ENCODE results near the gene SALL2.

SALL2 gene

DNA sequence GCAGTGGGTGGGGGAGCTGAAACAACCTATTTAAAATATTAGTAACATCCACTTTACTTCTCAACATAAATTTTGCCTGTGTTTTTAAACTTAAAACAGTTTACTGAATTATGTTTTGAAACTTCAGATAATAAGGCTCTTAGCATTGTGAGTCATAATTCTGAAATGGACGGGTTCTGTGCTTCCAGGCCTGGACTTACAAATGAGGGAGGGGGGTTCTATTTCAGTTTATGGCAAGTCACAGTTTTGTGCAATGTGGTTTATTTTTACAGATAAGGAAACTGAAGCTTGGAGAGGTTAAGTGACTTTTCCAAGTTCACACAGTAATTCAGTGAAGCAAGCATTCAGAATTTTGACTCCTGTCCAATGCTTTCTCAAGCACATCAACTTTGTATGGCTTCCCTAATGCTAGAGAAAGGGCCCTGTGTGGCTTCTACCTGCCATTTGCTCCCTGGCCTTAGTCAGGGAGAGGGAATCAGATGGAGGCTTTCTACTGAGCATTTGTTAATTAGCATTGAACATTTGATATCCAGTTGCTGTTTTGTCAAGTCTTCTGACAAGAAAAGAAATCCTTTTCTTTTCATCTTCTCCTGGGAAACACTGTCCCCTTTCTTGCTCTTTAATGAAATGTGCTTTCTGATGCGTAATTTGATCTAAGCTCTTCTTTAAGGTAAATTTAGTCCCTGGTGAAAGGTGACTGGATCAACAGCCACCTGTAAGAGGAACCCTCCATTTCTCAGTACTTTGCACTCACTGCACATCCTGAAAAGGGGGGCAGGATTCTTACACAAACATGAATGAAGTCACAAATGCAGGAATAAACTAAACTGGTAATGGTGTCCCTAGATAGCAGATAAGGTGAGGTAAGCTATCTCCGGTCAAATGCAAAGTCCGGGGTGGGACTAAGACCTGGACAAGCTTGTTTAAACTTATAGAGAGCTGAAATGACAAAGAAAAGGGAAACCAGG, 2.5 kb upstream of the SALL2 start:
- no peak for DNase-seq (ENCODE audit: low spot score)

DNA sequence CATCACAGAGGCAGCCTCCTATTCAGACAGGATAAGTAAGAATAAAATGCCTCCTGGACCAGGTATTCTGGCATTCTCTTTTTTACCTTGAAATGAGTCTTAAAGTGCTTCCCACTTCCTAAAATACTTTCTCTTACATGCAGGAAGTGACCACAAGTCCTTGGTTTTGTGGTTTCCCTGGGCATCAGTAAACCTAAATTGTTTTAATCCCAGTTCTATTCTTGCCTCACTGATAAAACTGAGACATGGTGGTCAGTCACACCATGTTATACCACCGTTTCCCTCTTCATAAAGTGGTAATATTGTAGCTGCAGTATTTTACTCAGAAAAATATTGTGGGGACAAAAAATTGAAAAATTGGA, 1.2 kb upstream of the SALL2 start:
- DNase-seq (ENCODE audit: low spot score), result no peak

DNA sequence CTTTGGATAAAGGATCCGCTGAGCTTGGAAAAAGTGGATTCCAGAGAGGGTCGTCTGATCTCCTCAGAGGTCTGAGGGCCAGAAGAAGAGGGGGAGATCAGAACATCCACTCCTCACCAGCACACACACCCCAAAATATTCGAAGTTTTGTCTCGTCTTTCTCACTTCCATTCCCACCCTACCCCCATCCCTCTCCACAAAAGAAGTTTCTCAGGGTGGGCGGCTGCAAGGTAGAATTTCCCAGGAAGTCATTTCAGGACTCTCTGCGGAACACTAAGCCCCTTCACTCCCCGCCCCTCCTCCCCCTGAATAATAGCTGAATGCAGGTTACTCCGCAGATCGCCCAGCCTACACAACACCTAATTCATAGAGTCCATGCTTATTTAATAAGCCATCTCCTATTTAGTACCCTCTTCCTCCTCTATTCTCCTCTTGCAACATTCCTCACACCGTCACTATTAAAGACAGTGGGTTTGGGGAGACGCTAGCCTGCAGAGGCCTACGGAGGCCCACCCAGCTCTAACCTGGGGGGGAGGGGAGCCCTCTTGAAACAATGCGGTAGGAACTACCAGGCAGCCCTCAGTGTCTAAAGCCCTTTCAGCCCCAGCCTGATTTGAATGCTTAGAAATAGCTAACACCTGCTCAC, 649 bp upstream of the SALL2 start:
- DNase-seq (ENCODE audit: low spot score), result no peak

DNA sequence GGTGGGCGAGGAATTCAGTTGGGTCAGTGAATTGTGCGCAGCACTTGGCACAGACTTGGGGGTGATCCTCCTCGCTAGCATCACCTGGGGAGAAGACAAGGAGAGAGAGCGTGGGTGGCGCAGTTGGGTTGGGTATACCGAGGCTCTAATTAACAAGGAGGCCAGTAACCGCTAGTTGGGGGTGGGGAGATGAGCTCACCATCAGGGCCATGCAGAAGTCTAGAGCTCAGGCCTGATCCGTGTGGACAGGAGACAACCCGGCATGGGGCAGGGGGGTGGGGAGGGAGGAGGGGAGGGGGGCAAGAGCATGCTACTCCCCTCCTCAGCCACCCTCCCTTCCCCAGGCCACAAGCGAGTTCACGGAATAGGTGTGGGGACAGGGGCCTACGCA, 580 bp downstream of the SALL2 start:
- no peak for DNase-seq (ENCODE audit: low spot score)

DNA sequence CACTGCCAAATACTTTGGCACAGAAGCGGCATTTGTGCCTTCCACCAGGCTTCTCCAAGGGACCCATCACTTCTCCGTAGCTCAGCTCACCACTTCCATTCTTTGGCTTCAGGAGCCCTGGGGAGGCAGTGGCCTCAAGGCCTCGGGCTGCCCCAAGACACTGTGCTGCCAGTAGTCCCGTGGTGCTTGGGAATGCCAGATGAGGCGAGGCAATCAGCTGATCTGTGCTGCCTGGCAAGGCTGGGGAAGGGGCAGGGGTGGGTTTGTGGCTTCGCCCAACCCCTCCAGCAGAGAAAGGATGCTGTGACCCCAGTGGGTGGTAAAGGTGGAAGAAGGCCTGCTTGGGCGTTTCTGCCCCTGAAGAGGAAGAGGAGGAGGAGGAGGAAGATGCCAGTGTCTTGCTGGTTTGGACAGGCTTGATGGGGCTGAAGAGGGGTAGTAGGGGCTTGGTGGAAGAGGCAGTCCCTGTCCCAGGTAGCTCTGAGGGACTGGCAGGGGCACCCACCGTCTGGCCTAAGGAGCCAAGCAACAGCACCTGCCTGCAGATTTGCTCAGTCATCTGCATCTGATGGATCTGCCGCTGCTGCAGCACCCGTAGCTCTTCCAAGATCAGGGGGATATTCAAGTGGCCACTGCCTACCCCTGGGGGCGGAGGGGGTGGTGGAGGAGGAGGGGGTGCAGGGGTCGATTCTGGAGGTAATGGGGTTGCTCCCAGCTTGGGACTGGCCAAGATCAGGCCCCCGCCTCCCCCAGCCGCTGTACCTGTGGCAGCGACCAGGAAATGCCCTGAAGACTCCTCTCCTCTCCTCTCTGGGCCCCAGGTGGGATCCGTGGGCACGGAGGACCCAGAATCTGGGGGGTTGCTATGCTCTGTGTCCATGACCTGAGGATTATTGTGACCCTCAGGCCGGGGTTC, 1.3 kb downstream of the SALL2 start:
- no peak for DNase-seq (ENCODE audit: low spot score)

DNA sequence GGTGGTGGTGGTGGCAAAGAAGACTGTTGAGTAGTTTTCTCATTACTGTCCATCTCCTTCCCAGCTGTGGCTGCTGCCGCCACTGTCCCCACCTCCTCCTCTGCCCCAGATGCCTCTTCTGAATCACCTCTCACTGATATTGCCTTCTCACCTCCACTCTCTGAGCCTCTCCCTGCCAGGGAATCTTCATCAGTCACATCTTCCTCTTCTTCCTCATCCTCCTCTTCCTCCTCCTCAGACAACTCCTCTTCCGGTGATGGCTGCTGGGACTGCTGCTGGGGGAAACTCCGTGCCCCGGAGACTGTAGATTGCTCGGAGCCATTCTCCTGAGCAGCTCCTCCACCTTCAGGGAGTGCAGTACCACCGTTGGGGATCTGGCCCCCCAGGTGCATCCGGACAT, 2.9 kb downstream of the SALL2 start:
- DNase-seq (ENCODE audit: low spot score), result no peak

DNA sequence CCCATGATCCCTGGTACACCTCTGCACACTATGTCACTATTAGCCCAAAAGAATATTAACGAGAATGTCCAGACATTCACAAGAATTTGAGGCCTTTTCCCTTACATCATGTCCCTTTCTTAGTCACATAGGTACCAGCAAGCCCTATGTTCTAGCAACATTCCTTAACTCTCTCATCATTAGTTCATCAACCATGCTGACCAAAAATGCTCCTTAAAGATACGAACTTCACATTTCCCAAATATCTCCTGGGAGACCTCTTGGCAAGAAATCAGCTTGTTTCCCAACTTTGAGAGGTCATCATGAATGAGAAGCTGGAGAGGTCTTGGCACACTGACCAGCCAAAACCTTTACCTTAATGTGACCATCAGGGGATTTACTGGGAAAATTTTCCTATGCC, 4.6 kb downstream of the SALL2 start:
- DNase-seq (ENCODE audit: low spot score), result no peak

DNA sequence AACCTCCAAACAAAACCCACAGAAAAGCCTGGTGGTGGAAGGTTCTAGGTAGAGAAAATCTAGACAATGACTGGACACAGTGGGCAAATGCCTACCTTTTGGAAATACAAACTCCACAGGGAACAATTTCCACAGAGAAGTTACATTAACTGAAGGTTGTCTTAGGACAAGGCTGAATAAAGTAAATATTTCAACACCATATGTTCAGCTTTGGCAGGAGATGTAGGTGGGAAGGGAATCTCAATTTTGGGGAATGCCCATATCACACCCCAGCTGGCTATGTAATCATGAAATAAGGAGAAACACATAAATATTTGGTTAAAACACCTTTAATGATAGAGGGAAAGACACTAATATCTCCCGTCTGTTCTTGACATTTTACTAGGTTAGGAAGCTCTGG, 5.4 kb downstream of the SALL2 start:
- DNase-seq (ENCODE audit: low spot score), result no peak

DNA sequence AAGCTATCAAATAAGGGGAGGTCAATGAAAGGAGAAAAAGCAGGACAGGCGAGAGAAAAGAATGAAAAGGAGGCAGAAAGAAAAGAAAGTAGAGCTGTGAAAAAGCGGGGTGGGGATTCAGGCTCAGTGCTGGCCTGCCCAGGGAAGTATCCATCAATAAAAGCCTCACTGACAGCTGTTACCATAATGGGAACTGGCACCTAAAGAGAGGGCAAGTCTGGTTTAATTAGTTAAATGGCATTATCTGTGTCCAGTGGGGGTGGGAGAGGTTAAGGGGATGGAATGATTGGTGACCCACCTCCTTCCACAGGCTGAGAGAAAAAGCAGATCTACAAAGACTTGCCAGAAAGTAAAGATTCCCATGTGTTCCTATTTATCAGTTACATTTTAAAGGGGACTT, 7.4 kb downstream of the SALL2 start:
- no peak for DNase-seq (ENCODE audit: low spot score)

DNA sequence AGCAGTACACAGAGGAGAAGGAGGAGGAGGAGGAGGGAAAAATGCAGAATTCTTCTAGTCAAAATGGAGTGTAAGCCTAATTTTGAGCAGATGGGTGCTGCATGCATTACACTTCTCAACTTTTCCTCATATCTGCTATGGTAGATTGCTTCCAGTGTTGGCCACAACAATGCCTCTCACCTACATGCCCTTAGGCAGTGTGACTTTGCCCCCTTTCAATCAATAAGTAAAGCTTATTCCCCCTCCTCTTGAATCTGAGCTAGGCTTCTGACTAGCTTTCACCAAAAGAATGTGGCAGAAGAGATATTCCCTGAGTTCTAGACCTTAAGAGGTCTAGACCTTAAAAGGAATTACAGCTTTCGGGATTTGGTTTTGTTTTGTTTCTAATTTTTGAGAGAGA, 11.8 kb downstream of the SALL2 start:
- DNase-seq (ENCODE audit: low spot score), result no peak

DNA sequence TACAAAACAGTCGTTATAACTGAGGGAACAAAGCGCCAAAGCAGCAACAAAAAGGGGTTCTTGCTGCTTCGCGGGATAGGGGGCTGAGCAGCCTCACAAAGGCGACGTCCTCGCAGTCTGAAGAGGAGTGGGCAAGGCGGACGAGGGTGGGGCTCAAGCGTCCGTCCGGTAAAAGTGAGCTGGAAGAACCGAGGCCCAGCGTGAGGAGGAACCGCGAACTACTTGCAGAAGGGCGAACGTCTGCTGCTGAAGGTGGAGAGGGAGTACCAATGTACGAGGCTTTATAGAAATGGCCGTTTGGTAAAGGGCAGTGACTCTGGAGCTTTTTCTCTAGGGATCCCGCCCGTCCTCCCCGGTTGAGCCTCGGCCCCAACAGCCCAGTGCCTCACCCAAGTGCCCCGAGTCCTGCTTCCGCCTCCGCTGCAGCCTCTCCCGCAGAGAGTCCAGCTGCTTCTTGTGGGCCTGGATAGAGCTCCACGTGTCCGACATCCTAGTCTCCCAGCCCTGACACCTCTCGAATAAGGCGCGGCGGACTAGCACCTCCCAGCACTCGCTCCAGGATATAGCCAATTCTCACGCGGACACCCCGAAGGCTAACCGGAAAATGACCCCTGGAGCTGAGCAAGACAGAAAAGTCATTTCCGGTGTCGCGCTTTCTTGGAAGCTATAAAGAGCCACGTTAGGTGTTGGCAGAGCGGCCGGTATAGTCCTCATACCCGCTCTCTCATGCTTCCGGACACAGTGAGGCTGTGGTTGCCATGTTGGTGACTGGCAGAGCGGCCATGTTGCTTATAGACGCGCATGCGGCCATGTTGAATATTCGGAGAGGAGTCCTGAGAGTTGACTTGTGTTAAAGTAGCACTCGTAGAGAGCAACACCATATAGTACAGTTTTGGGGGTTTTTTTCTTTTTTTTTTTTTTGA, 15.2 kb downstream of the SALL2 start, which contains the start of gene METTL3:
Gene METTL3, minus strand, starts transcription at position 606 of the 923 bp plus-strand sequence. Its CDS starts 117 bp downstream, at position 489.
- peak; percentile 99 for DNase-seq (ENCODE audit: low spot score)

DNA sequence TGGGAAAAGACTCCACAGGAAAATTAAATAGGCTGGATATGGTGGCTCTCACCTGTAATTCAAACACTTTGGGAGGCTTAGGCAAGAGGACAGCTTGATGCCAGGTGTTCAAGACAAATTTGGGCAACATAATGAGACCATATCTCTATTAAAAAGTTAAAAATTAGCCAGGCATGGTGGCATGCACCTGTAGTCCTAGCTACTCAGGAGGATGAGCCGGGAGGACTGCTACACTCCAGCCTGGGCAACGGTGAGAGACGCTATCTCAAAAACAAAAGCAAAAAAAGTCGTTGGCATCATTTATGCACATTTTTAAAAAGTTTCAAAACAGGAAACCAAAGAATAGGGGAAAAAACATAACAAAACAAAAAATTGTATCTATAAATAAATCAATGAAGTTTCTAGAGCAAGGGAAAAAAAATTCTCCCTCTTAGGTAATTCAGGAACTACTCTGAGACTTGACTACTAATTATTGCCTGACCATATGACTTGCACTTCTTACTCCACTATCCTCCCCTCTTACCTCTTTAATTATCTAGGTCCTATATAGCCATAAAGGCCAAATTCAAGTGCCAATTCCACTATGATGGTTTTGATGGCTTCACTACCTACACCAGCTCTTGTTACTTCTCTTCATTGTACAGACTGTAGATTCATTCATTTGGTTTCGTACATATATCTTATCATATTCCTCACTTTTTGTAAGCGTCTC, 16.6 kb downstream of the SALL2 start:
- DNase-seq (ENCODE audit: low spot score), result no peak

DNA sequence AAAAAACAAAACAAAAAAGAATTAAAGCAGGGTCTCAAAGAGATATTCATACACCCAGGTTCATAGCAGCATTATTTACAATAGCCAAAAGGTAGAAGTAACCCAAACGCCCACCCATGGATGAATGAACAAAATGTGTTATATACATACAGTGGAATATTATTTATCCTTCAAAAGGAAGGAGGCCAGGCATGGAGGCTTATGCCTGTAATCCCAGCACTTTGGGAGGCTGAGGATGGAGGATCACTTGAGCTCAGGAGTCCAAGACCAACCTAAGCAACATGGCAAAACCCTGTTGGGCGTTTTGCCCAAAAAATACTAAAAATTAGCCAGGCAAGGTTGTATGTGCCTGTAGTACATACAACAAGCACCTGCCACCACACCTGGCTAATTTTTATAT, 19.6 kb downstream of the SALL2 start:
- no peak for DNase-seq (ENCODE audit: low spot score)

DNA sequence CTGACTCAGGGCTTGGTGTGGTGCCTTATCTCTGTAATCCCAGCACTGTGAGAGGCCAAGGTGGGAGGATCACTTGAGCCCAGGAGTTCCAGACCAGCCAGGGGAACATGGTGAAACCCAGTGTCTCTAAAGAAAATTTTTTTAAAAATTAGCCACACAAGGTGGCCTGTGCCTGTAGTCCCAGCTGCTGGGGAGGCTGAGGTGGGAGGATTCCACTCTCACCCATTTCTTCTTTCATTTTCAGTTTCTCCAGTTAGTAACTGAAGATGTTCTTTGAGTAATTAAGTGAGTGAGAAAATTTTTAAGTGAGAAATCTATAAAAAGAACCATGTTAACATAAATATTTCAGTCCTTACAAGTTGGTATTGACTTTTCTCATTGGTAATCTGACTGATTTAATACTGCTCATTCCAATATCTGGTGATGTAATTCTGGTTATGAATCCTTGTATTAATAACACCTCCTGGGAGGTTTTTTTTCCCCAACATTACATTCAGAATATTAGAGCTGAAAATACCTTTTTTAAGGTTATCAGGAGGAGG, 21.1 kb downstream of the SALL2 start:
- no peak for DNase-seq (ENCODE audit: low spot score)

DNA sequence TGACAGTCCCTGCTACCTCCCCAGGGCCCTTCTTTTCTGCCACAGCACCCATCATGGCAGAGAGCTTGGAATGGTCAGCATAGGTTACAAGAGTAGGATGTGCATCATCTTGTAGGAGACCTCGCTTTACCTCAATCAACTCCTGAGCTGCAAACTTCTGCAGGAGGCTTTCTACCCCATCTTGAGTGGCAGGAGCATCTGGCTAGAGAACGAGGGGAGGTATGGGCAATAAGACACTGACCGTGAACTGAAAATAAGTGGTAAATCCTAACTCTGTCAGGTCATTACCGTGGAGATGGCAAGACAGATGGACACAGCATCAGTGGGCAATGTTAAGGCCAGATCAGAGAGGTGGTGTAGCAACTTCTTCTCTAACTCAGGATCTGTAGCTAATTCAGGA, 22.8 kb downstream of the SALL2 start:
- DNase-seq (ENCODE audit: low spot score), result no peak

DNA sequence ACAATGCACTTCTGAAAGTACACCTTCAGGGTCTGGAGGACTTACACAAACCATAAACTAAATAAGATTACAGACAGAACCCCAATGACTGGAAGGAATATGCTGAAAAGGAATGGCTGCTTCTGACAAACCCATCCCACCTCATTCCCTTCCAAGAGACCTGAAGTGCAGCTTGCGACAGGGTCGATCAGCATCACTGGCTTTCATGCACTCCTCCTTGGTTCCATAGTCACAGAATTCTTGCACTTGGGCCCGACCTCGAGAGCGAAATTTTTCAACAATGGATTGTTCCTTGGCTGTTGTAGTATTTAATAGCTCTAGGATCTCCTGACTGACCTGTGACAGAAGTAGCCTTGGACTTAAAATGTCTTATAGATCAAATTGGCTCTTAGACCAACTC, 24.6 kb downstream of the SALL2 start:
- DNase-seq (ENCODE audit: low spot score), result no peak

DNA sequence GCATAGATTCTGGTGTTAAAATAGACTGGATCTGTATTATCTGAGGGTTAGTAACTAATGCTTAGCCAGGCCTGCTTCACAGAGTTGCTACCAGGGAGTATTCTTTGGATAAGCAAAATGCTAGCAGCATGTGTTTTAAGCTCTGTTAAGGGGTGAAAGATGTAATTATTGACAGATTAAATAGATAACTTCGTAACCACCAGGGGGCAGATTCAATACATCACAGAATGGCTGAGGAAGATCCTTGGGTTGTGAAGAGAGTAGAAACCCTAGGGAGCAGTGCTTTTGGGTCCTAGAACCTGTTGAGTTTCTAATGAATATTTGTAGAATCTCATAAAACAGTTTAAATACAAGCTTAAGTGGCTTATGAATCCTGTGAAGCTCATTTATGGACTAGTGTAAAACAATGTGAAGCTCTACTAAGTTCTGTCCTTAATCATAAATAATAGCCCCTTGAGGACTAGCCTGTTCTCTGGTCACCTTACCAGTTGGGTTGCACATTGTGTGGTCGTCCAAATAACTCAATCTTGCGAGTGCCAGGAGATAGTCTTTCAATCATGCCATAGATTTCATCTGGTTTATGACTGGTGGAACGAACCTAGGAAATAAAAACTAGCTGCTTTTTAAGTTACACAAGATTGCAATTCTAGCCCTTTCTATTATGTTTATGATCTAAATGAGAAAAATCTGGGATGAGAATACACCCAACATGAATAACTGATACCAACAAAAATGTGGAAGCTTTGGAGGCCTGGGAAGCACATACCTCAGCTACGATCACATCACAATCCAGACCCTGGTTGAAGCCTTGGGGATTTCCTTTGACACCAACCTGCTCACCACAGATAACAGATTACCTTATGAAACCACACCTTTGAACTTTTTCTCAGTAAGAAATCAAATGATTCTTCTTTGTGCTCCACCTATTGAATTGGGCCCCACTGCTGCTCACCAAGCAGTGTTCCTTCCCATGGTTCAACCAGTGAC, 27.3 kb downstream of the SALL2 start:
- DNase-seq (ENCODE audit: low spot score), result peak; percentile 35

DNA sequence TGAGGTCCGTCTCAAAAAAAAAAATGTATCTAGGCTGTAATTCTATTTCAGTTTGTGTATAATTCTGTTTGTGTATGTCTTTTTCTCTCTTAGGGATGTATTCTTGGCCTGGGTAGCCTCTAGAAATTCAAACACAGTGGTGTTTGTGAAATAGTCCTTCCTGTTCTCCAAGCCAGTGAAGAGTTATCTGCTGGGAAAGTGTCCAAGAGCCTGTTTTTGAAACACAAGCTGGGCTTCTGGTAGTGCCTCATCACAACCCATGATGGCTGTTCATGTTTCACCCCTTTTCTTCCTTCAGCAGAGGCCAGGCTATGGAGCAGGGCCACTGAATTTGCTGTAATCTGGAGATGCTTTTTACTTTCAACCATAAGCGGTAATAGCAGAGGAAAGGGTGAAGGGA, 29.7 kb downstream of the SALL2 start:
- no peak for DNase-seq (ENCODE audit: low spot score)

All from globus pallidus (tissue), 1 donor.